OCI-LY3 (cell line): Measurements from ENCODE around the gene SBNO2.

Experiments
- H2AFZ ChIP-seq: fragments of 200-600, 300-600 bp; shearing (Covaris generic); 2 replicates; pipeline ENCODE4 v1.6.0; 2014; ENCODE audit warnings: antibody characterized with exemption, low read depth, low read length
- H3K27ac ChIP-seq: fragments of 200-600, 300-600 bp; sonication (generic); 2 replicates; pipeline ENCODE4 v1.5.1; 2014; ENCODE audit warnings: mild to moderate bottlenecking, low read length, moderate library complexity, mixed read lengths
- H3K27me3 ChIP-seq: fragments of 200-600, 300-600 bp; sonication (generic); 2 replicates; pipeline ENCODE4 v1.6.1; 2014; ENCODE audit warnings: low read depth, low read length, mixed read lengths
- H3K36me3 ChIP-seq: fragments of 200-600, 300-600 bp; sonication (generic); replicated peaks from 2 replicates; pipeline ENCODE3; 2014; ENCODE audit warnings: low read depth, low read length, mixed read lengths
- H3K4me1 ChIP-seq: fragments of 300-600, 200-600 bp; sonication (generic); 2 replicates; pipeline ENCODE4 v1.6.1; 2014; ENCODE audit warnings: low read length, mixed read lengths
- H3K4me2 ChIP-seq: fragments of 200-600, 300-600 bp; sonication (generic); 2 replicates; pipeline ENCODE4 v1.6.1; 2014; ENCODE audit warnings: low read length, mixed read lengths
- H3K4me3 ChIP-seq: fragments of 300-600, 200-600 bp; sonication (generic); 2 replicates; pipeline ENCODE4 v1.5.1; 2014; ENCODE audit warnings: antibody characterized with exemption, mild to moderate bottlenecking, low read length, moderate library complexity
- H3K79me2 ChIP-seq: fragments of 300-600, 200-600 bp; shearing (Covaris generic); 2 replicates; pipeline ENCODE4 v1.6.1; 2014; ENCODE audit warnings: mild to moderate bottlenecking, low read length, mixed read lengths
- H3K9ac ChIP-seq: fragments of 300-600, 200-600 bp; shearing (Covaris generic); 2 replicates; pipeline ENCODE4 v1.6.0; 2014; ENCODE audit warnings: mild to moderate bottlenecking, low read length, moderate library complexity
- H3K9me3 ChIP-seq: fragments of 200-600, 300-600 bp; shearing (Covaris generic); 2 replicates; pipeline ENCODE4 v1.6.1; 2014; ENCODE audit warnings: low read length, mixed read lengths; ENCODE audit not compliant: insufficient read depth
- H4K20me1 ChIP-seq: fragments of 200-600, 300-600 bp; sonication (generic); 2 replicates; pipeline ENCODE4 v1.6.1; 2016; ENCODE audit warnings: low read length, mixed read lengths; ENCODE audit not compliant: insufficient read depth
- EZH2phosphoT487 ChIP-seq: fragments of 200-600 bp; shearing (Covaris generic); IDR thresholded peaks from 2 replicates; pipeline ENCODE4 v1.6.1; 2018; ENCODE audit warnings: antibody characterized with exemption, mixed run types, low read depth
- TF ChIP-seq, protein P1 (sequence below): fragments of 200-600, 300-600 bp; sonication (generic); IDR thresholded peaks from 2 replicates; pipeline ENCODE4 v1.5.1; 2014; ENCODE audit warnings: antibody characterized with exemption, low read length, low read depth

The SBNO2 gene

GRCh38 chr19:1085676-1086442 lies 88.2 kb downstream of the SBNO2 start:
- H3K36me3 ChIP-seq: peaks cover 70% of the 10 kb centered on the region
- no peak overlapping the region for H3K4me3 ChIP-seq
- H3K79me2 ChIP-seq: 0 out of 2 replicates have a peak, but pooled peaks cover 3% of the 10 kb centered on the region
- H3K4me2 ChIP-seq: no peak overlapping the region
- H2AFZ ChIP-seq: no peak overlapping the region
- H3K27ac ChIP-seq: no peak overlapping the region
- no peaks in the 10 kb centered on the region for H3K9me3 ChIP-seq
- peaks cover 25% of the 10 kb centered on the region for H4K20me1 ChIP-seq
- no peak overlapping the region for H3K9ac ChIP-seq
- H3K27me3 ChIP-seq: no peaks in the 10 kb centered on the region
- peaks cover 27% of the 10 kb centered on the region for H3K4me1 ChIP-seq
- TF ChIP-seq EZH2phosphoT487: no peak
- TF ChIP-seq, protein P1, sequence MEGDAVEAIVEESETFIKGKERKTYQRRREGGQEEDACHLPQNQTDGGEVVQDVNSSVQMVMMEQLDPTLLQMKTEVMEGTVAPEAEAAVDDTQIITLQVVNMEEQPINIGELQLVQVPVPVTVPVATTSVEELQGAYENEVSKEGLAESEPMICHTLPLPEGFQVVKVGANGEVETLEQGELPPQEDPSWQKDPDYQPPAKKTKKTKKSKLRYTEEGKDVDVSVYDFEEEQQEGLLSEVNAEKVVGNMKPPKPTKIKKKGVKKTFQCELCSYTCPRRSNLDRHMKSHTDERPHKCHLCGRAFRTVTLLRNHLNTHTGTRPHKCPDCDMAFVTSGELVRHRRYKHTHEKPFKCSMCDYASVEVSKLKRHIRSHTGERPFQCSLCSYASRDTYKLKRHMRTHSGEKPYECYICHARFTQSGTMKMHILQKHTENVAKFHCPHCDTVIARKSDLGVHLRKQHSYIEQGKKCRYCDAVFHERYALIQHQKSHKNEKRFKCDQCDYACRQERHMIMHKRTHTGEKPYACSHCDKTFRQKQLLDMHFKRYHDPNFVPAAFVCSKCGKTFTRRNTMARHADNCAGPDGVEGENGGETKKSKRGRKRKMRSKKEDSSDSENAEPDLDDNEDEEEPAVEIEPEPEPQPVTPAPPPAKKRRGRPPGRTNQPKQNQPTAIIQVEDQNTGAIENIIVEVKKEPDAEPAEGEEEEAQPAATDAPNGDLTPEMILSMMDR: no peak

DNA sequence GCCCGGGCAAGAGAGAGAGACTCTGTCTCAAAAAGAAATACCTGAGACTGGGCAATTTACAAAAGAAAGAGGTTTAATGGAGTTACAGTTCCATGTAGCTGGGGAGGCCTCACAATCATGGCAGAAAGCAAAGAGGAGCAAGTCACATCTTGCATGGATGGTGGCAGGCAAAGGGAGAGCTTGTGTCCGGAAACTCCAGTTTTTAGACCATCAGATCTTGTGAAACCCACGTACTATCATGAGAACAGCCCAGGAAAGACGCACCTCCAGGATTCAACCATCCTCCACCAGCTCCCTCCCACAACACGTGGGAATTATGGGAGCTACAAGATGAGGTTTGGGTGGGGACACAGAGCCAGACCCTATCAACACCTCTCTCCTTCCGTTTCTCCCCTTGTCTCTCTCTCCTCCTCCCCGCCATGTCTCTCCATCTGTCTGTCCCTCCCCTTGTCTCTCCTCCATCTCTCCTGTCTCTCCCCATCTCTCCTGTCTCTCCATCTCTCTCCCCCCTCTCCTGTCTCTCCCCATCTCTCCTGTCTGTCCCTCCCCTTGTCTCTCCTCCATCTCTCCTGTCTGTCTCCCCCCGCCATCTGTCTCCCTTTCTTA lies 88.9 kb downstream of the SBNO2 start:
- Histone ChIP-seq H3K27me3 (no peaks in the 10 kb centered on the region), H3K36me3 (peaks cover 74% of the 10 kb centered on the region), H3K9me3 (no peaks in the 10 kb centered on the region), H2AFZ (no peak overlapping the region), H4K20me1 (peaks cover 25% of the 10 kb centered on the region), H3K4me3 (no peak overlapping the region), H3K4me1 (peaks cover 27% of the 10 kb centered on the region), H3K4me2 (no peak overlapping the region), H3K27ac (no peak overlapping the region), H3K9ac (no peak overlapping the region), H3K79me2 (0 out of 2 replicates have a peak, but pooled peaks cover 3% of the 10 kb centered on the region)
- TF ChIP-seq EZH2phosphoT487: no peak
- TF ChIP-seq, protein P1: no peak

DNA sequence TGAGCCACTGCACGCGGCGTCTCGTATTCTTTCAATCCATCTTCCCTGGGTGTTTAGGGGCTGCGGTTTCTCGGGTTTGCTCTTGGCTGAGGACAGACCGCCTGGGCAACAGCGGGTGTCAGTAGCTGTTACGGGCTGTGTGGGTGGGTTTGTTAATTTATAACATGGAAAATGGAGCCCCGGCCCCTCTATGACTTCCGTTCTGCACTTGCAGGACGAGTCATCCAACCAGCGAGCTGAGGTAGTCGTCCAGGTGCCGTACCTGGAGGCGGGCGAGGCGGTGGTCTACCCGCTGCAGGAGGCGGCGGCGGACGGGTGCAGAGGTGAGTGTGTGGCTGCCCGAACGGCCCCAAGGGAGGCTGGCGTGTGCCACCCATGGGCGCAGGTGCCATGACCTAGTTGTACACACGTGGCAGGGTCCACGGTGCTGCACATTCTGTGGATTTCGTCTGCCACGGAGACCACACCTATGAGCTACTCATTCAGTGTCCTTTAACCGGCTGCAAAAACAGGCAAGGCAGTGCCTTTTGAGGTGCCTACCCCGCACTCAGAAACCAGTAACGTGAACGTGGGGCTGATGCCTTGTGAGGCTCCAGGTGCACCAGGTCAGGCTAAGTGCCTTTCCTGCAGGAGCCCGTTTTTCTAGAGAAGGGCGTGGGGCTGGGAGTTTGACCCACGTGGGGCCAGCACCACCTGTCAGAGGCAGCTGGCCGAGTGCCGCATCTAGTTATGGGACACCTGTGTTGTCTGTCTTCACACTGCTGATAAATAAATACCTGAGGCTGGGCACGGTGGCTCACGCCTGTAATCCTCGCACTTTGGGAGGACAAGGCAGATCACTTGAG lies 89.8 kb downstream of the SBNO2 start:
- H3K27me3 ChIP-seq: no peaks in the 10 kb centered on the region

More for the DNA sequence above, 89.8 kb downstream of the SBNO2 start:
- peaks cover 25% of the 10 kb centered on the region for H4K20me1 ChIP-seq
- no peaks in the 10 kb centered on the region for H3K9me3 ChIP-seq
- H2AFZ ChIP-seq: no peak overlapping the region
- H3K9ac ChIP-seq: no peak overlapping the region
- H3K27ac ChIP-seq: no peak overlapping the region
- H3K36me3 ChIP-seq: peaks cover 76% of the 10 kb centered on the region
- no peak overlapping the region for H3K4me3 ChIP-seq
- H3K4me1 ChIP-seq: peaks cover 24% of the 10 kb centered on the region
- H3K79me2 ChIP-seq: no peaks in the 10 kb centered on the region
- no peak overlapping the region for H3K4me2 ChIP-seq
- TF ChIP-seq, protein P1: no peak
- no peak for TF ChIP-seq EZH2phosphoT487
